Stimulated activated CD8-positive, alpha-beta memory T cell treated with anti-CD3 and anti-CD28 coated beads, Interleukin-12 subunit alpha, Interleukin-12 subunit beta, amount 100 ng/mL, for 1 hour (primary cell): Measurements from ENCODE around the gene PDE4B.

ENCODE experiments used
- DNase-seq: peaks from one replicate; pipeline ENCODE4 v3.0.0-alpha.2; 2020; ENCODE audit warnings: low read depth

PDE4B gene

GRCh38 chr1:66262208-66262963 is 469.7 kb downstream of the PDE4B start:
- no peak for DNase-seq

GRCh38 chr1:66265268-66265667 is 472.6 kb downstream of the PDE4B start:
- no peak for DNase-seq

GRCh38 chr1:66265796-66266195 is 473.1 kb downstream of the PDE4B start:
- DNase-seq = no peak

DNA sequence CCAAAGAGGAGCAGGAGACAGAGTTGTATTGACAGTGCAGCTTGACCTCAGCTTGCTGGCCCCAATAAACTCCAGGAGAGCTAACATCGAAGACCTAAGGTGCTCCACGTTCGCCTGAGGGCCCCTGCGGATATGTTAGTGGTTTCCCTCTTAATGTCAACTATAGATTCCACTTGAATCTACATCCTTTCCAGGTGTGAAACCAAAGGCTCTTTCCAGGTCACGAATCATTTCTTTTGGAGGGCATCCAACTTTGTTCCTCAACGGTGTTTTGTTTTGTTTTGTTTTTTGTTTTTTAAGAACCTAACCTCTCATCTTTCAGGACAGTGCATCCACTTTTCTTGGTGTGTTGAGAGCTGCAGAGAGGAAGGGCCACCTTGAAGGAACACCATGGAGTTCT is 473.7 kb downstream of the PDE4B start:
- no peak for DNase-seq

- DNase-seq = no peak
Observed at GRCh38 chr1:66266756-66267155, 474.1 kb downstream of the PDE4B start.

- no peak for DNase-seq
Observed at GRCh38 chr1:66267201-66267940, 474.7 kb downstream of the PDE4B start.

DNA sequence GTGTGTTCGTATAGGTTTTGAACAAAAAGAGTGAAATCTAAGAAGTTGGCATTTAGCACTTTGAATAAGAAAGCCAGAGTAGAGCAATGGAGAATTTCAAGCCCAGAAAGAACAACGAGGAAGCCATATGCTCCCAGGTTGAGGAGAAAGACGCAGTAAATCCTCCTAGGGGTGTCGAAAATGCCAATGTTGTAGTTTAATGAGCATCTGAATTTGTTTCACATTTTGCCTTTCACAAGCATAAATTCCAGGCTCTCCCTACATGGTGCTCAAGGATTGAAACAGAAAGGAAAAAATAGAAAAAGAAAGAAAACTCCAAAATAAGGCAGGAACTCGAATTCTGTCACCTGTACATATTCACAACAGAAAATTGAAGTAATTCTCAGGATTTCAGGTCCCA is 476.5 kb downstream of the PDE4B start:
- DNase-seq = no peak

- DNase-seq = no peak
Observed at GRCh38 chr1:66270119-66270812, 477.6 kb downstream of the PDE4B start.

DNA sequence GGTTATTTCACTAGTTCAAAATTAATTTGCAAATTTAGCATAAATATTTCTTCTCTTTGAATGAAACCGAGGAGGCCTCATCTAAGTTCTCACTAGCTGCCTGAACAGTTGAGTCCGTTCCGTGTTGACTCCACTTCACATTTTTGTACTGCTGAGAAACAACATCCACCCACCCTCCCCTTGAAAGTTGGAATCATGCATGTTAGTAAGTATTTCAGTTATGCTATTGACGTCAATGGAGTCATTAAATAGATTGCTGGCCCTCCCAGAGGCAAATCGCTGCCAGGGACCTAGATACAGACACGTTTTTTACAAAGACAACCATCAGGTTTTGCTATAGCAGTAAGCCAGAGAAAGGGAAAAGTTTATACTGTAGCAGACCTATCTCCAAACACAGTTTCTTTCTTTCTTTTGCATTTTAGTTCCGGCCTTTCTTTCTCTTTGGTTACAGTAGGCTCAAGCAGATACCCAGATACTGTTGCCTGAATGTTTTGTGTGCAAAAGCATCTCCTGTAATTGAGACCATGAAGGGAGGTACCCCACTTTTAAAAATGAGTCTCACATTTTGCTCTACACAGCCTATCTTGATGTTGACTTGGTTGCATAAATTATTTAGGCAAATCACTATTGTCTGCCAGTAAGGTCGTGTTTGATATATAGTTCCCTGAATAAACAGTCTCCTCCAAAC is 478.7 kb downstream of the PDE4B start:
- DNase-seq = no peak

GRCh38 chr1:66271904-66272254 is 479.2 kb downstream of the PDE4B start:
- DNase-seq = no peak

DNA sequence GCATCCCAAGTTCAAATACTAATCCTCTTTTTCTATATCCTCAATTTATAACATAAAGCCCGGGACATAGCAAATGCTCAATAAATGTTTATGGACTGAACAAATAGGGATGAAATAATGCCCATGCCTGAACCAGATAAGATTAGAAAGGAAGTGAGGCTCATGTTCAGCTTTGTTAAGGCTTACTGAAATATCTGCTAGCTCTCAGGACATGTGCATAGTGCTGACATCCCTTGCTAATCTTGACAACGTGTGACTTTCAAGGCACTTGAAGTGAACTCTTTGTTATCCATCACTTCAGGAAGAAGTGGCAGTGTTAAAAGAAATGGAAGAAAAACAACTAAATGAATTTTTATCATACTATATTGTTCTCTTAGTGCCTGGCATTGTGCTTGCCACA is 481.0 kb downstream of the PDE4B start:
- DNase-seq = no peak

DNA sequence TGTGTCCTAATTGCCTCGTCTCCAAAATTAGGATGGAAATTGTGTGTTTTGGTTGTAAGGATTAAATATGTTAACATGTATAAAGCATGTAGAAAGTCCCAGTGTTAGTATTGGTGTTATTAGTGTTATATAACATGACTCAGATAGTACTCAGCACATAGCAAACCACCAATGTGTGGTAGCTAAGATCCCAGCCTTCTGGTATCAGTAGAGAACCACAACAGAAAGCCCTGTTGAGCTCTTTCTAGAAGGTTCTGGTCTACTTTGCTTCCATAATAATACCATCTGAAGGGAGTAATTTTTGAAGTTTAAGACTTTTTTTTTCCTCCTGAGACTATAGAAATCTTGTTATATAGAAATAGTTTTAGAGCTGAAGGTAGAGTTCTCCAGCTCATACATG is 481.9 kb downstream of the PDE4B start:
- no peak for DNase-seq

DNA sequence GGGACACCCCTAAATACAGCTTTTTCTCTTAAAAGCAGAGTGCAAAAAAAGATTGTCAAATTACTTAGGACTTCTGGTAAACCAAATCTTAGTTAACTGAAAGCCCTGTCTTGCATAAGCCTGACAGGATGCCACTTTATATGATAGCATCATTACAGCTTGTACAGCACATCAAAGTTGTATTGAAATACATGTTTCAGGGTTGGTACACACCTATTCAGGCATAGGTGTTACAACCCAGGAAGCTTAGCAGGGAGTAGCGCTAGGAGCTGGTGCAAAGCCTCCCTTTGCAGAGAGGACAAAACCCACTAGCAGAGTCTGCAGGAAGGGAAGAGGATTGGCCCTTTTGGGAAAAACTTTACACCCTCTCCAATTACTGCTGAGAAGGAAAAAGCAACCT is 482.4 kb downstream of the PDE4B start:
- DNase-seq = no peak

- DNase-seq = no peak
Observed at GRCh38 chr1:66275601-66276023, 482.9 kb downstream of the PDE4B start.

DNA sequence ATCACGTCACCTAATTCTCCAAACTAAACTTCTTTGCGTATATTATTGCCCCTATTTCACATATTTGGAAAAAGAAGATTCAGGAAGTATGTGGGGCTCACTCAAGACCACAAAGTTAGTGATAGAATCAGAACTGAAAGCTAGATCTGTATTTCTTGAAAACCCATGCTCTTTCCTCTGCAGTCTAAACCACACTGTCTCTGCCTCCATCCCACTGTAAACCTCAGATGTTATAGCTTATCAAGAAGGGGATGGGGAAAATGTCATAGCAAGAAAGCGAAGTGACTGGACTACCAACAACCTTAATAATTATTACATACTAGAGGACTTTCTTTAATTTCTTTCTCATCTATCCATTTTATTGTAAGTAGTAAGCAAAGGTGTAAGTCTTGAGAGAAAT is 483.5 kb downstream of the PDE4B start:
- no peak for DNase-seq

GRCh38 chr1:66278260-66279021 is 485.7 kb downstream of the PDE4B start:
- no peak for DNase-seq

DNA sequence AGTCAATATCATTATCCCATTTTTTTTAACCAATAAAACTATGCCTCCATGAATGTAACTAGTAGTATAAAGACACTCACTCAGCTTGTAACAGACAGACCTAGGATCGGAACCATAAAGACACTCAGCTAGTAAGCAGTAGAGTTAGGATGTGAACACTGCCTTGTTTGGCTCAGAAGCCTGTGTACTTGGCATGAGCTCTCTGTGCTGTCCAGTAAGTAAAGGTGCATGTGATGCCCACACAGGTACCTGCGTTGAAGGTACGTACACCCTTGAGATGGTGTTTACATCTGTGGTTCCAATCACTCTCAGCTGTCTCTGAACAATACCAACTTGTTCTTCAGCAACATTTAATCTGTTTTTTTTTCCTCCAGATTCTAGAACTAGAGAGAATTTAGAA is 489.1 kb downstream of the PDE4B start:
- no peak for DNase-seq

DNA sequence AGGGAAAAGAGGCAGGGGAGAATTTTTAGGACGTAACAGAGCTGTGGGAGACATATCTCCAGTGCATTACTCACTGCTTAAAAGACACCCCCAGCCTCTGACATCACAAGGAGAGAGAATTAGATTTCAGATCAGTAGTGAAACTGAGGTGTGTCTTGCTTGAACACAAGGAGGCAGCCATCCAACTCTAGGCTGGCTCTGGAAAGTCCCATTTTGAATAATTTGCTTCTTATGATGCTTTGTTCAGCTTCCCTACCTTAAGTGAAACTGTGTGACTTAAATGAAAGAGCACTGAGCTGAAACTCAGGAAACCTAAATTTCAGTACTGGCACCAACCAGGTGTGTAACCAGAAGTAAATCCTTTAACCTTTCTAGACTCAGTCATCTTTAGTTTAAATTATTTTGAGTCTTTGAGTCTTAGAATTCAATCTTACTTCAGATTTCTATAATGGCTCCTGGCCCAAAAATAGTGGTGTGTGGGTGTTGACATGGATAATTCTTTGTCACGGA is 489.7 kb downstream of the PDE4B start:
- DNase-seq = no peak

- no peak for DNase-seq
Observed at GRCh38 chr1:66282891-66283621, 490.4 kb downstream of the PDE4B start.

- DNase-seq = no peak
Observed at GRCh38 chr1:66283622-66284041, 490.9 kb downstream of the PDE4B start.

DNA sequence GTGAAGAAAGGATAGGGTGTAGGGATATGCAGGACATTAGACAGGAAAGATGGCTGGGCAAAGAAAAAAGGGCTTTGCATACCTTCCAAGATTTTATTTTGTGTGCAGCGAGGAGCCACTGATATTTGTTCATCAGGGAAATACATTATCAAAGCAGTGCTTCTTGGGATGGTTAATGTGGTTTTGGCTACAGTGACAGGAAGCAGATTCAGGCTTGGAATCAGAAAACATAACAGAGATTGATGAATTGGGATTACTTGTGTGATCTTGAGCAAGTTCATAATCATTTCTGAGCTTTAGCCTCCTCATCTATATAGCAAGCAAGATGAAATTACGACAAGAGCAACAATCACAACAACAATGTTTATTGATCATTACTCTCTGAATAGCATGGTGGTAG is 492.1 kb downstream of the PDE4B start:
- DNase-seq = no peak
